Sigmoid colon (tissue), 7 donors: ENCODE results near the gene ABCF2. TPM values are rescaled to one million over a fixed set of nuclear protein-coding genes. Genes with fewer than 3 reads are reported as not detected.

ENCODE experiments used
- DNase-seq: peaks from one replicate; pipeline ENCODE4 v3.0.0-alpha.2; 2019
- H3K27ac ChIP-seq, 4 donors: fragments of 200-600 bp; sonication (generic); one replicate each; pipeline ENCODE4 v1.5.1; 2016 to 2019; ENCODE audit warnings: mild to moderate bottlenecking in 1 of 4
- H3K27me3 ChIP-seq, 3 donors: fragments of 200-600 bp; sonication (generic); one replicate each; pipeline ENCODE4 v1.5.1; 2019; ENCODE audit warnings: mild to moderate bottlenecking in 1 of 3
- H3K36me3 ChIP-seq, 4 donors: fragments of 200-600 bp; sonication (generic); one replicate each; pipeline ENCODE4 v1.5.1; 2016 to 2019
- H3K4me1 ChIP-seq, 4 donors: fragments of 200-600 bp; sonication (generic); one replicate each; pipeline ENCODE4 v1.5.1; 2017 to 2019
- H3K4me3 ChIP-seq, 4 donors: fragments of 200-600 bp; sonication (generic); one replicate each; pipeline ENCODE4 v1.5.1; 2017 to 2019; ENCODE audit warnings: mild to moderate bottlenecking in 2 of 4, moderate library complexity in 1 of 4
- H3K9me3 ChIP-seq, 4 donors: fragments of 200-600 bp in 3 of 4; sonication (generic) in 3 of 4; one replicate each; pipeline versions ENCODE4 v1.5.1 to v1.6.1; 2013 to 2019
- EP300 ChIP-seq, 4 donors: sonication (generic); formaldehyde crosslinking; IDR thresholded peaks; one replicate each; pipeline ENCODE4 v1.6.1; 2017; ENCODE audit warnings: antibody characterized with exemption in 4 of 4
- POLR2A ChIP-seq, 2 donors: fragments of 450-650 bp; IDR thresholded peaks; one replicate each; pipeline ENCODE4 v1.6.1; 2016; ENCODE audit warnings: antibody characterized with exemption in 2 of 2, mild to moderate bottlenecking in 2 of 2, moderate library complexity in 2 of 2
- POLR2AphosphoS5 ChIP-seq, 4 donors: sonication (generic); formaldehyde crosslinking; IDR thresholded peaks; one replicate each; pipeline ENCODE4 v1.6.1; 2017; ENCODE audit warnings: antibody characterized with exemption in 4 of 4
- WGBS, 2 donors: extraction: QIAGEN DNeasy Blood & Tissue Kit; methylation state at CpG; one replicate each; pipeline ENCODE4 v1.1.7; 2013; 5-methylcytosine and 5-hydroxymethylcytosine counted together
- intact Hi-C: fragments of 100-400 bp; cut with DNase I; formaldehyde crosslinking; loops from one replicate; pipeline ENCODE4 v1.15.1; 2023
- polyA plus RNA-seq, 3 donors: library from polyadenylated mRNA; stranded (reverse); fragments of 200-250 nt; gene quantifications; one replicate each; pipeline ENCODE4 v1.2.3, GENCODE V29; 2013
- total RNA-seq, 4 donors: library from RNA; depleted of rRNA; stranded (reverse); fragments of >200 nt; gene quantifications; one replicate each; pipeline ENCODE4 v1.1.0, GENCODE V29; 2016
- TF ChIP-seq, protein P1 (sequence below), 4 experiments: fragments of 450-650 bp in 3 of 4; fragments of 200-600 bp in 1 of 4; IDR thresholded peaks; one replicate each; pipeline ENCODE4 v1.5.1; 2016 to 2019; ENCODE audit warnings: antibody characterized with exemption in 4 of 4, mild to moderate bottlenecking in 3 of 4, moderate library complexity in 2 of 4
- donor health status: healthy with polysubstance abuse.
- donor health status: Bipolar disorder and iron deficiency.
- donor health status: healthy.

Gene ABCF2
- total and polyA plus RNA-seq, 7 donors: 18.3 to 34.6 (median 28.2) TPM

DNA sequence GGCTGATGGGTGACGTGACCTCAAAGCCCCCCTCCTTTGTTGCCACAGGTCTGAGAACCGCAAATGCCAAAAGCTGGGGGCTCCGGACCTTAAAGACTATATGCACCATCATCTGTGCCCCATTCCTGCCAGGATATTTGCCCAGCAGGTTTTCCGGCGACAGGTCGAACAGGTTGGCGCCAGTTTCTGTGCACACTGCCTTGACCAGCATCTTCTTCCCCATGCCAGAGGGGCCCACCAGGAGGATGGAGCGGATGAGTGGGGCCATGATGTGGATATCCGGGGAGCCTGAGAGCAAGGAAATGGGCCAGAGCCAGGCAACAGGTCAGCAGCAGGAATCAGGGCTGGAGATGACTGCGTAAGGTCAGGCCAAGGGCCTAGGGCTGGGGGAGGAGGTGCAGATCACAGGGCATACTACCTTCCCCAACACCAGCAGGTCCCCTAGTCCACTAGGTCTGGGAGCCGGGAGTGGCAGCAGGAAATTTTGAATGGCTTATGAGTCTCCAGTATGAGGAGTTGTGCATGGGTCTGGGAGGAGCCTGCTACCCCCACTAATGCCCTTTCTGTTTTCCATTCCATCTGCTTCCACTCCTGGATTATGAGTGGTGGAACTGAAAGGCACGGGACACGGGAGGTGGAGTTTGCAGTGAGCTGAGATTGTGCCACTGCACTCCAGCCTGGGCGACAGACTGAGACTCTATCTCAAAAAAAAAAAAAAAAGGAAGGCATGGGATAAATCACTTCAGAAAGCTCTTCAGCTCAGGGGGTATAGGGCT is 33.6 kb downstream of the ABCF2 start:
- Histone ChIP-seq H3K4me3 (no peak overlapping the region), H3K27me3 (peaks cover 0 to 10% (median 7%) of the 10 kb centered on the region in 3 donors), H3K36me3 (no peaks in the 10 kb centered on the region), H3K4me1 (no peaks in the 10 kb centered on the region), H3K9me3 (no peaks in the 10 kb centered on the region), H3K27ac (no peak overlapping the region)
- DNase-seq: no peak
- intact Hi-C loops: no loop called here
- WGBS, 2 donors: 89 to 92% methylated on average over 14 of the region's 14 CpGs
- TF ChIP-seq, protein P1, sequence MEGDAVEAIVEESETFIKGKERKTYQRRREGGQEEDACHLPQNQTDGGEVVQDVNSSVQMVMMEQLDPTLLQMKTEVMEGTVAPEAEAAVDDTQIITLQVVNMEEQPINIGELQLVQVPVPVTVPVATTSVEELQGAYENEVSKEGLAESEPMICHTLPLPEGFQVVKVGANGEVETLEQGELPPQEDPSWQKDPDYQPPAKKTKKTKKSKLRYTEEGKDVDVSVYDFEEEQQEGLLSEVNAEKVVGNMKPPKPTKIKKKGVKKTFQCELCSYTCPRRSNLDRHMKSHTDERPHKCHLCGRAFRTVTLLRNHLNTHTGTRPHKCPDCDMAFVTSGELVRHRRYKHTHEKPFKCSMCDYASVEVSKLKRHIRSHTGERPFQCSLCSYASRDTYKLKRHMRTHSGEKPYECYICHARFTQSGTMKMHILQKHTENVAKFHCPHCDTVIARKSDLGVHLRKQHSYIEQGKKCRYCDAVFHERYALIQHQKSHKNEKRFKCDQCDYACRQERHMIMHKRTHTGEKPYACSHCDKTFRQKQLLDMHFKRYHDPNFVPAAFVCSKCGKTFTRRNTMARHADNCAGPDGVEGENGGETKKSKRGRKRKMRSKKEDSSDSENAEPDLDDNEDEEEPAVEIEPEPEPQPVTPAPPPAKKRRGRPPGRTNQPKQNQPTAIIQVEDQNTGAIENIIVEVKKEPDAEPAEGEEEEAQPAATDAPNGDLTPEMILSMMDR (IDR thresholded peaks at IDR 0.05): no peak
- TF ChIP-seq POLR2AphosphoS5 (IDR thresholded peaks at IDR 0.05) (no peak), POLR2A (IDR thresholded peaks at IDR 0.05) (no peak)

DNA sequence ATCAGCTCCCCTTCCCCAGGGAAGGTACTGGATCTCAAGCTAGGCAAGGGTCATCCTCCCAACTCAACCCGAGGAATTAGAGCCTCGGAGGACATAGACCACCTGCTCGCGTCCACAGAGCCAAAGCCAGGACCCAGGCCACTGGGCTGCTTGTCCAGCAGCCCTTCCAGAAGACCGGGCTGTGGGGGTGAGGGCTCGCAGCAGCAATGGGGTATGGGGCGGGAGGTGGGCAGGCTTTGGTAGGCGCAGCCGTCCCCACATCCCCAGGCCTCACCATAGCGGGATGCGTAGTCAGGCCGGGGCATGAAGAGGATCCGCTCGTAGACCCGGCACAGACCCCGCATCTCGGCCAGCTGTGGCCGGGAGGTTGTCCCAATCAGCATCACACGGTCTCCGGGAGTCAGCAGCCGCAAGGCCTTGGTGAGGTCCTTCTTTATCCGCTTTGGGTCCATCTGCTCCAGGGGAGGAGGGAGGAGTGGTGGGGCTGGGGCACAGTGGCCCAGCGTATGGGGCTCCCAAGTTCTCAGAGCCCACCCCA is 34.9 kb downstream of the ABCF2 start:
- 93 to 95% methylated on average over 23 of the region's 23 CpGs for WGBS, 2 donors
- TF ChIP-seq POLR2A (IDR thresholded peaks at IDR 0.05) (no peak), EP300 (IDR thresholded peaks at IDR 0.05) (no peak), POLR2AphosphoS5 (IDR thresholded peaks at IDR 0.05) (no peak)
- TF ChIP-seq, protein P1 (IDR thresholded peaks at IDR 0.05): no peak
- no peak for DNase-seq
- intact Hi-C loops: no loop called here
- Histone ChIP-seq H3K36me3 (no peaks in the 10 kb centered on the region), H3K27me3 (peaks cover 0 to 10% (median 7%) of the 10 kb centered on the region in 3 donors), H3K4me1 (no peaks in the 10 kb centered on the region), H3K9me3 (no peaks in the 10 kb centered on the region), H3K27ac (no peak overlapping the region), H3K4me3 (no peak overlapping the region)

DNA sequence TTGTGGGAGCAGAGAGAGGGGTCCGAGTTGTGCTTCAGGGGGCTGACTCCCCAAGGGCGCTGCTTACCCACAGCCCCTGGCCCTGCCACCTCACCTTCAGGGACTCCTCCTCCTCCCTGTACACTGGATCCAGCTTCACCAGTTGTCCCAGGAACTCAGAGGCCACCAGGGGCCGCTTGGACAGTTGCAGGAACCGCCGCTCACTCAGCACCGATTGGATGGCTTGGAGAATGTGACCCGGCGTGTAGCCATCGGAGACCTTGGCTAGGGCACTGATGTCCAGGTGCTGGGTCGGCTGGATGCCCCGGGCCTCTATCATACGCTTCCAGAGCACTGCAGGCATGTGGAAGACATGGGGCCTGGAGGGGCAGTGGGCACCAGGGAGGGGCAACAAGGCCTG is 35.5 kb downstream of the ABCF2 start:
- intact Hi-C loops: no loop called here
- WGBS, 2 donors: 79 to 86% methylated on average over 12 of the region's 12 CpGs
- DNase-seq: no peak
- Histone ChIP-seq H3K4me1 (no peaks in the 10 kb centered on the region), H3K27ac (no peak overlapping the region), H3K36me3 (no peaks in the 10 kb centered on the region), H3K27me3 (peaks cover 0 to 10% (median 7%) of the 10 kb centered on the region in 3 donors), H3K9me3 (no peaks in the 10 kb centered on the region), H3K4me3 (no peak overlapping the region)
- TF ChIP-seq POLR2AphosphoS5 (IDR thresholded peaks at IDR 0.05) (no peak), POLR2A (IDR thresholded peaks at IDR 0.05) (no peak), EP300 (IDR thresholded peaks at IDR 0.05) (no peak)
- TF ChIP-seq, protein P1 (IDR thresholded peaks at IDR 0.05): no peak

DNA sequence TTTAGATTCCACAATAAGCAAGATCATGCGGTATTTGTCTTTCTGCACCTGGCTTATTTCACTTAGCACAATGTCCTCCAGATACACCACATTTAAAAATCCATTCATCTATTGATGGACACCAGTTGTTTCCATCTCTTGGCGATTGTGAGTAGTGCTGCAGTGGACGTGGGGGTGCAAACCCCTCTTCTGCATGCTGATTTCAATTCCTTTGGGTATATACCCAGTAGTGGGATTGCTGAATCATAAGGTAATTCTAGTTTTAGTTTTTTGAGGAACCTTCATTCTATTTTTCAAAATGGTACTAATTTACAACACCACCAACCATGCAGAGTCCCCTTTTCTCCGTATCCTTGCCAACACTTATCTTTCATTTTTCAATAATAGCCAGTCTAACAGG is 38.0 kb downstream of the ABCF2 start:
- 74 to 79% methylated on average over 4 of the region's 4 CpGs for WGBS, 2 donors
- TF ChIP-seq, protein P1 (IDR thresholded peaks at IDR 0.05): no peak
- TF ChIP-seq EP300 (IDR thresholded peaks at IDR 0.05) (no peak), POLR2AphosphoS5 (IDR thresholded peaks at IDR 0.05) (no peak), POLR2A (IDR thresholded peaks at IDR 0.05) (no peak)
- H3K27me3 ChIP-seq: no peaks in the 10 kb centered on the region
- no peak for DNase-seq
- H3K9me3 ChIP-seq: no peaks in the 10 kb centered on the region
- H3K4me1 ChIP-seq: no peaks in the 10 kb centered on the region
- no peak overlapping the region for H3K27ac ChIP-seq
- no peaks in the 10 kb centered on the region for H3K36me3 ChIP-seq
- intact Hi-C loops: no loop called here
- no peak overlapping the region for H3K4me3 ChIP-seq
